ENCODE data around the gene TDP2. TPM values are rescaled to one million over a fixed set of nuclear protein-coding genes. Genes with fewer than 3 reads are reported as not detected.

TDP2 gene
- 33.0 TPM for total RNA-seq
- polyA plus RNA-seq (ENCODE audit: insufficient read depth, low read depth, low replicate concordance), result 82.9 TPM
- long read RNA-seq, donor 1, transcript TDP2-202 (7 exons, 2,071 nt), result major isoform, 7 of 8 reads
- long read RNA-seq, donor 1, partial matches to known transcripts, result 0 of 8 reads
- long read RNA-seq, donor 1, other reads (novel, unspliced or antisense), result 0 of 8 reads
- long read RNA-seq, donor 2, transcript TDP2-202 (7 exons, 2,071 nt), result major isoform, 12 of 19 reads
- long read RNA-seq, donor 2, partial matches to known transcripts, result 6 of 19 reads
- long read RNA-seq, donor 2, other reads (novel, unspliced or antisense), result 0 of 19 reads
- long read RNA-seq, donor 3, transcript TDP2-202 (7 exons, 2,071 nt), result major isoform, 8 of 18 reads
- long read RNA-seq, donor 3, partial matches to known transcripts, result 5 of 18 reads
- long read RNA-seq, donor 3, other reads (novel, unspliced or antisense), result 0 of 18 reads
- long read RNA-seq, donor 4, transcript TDP2-202 (7 exons, 2,071 nt), result major isoform, 7 of 9 reads
- long read RNA-seq, donor 4, partial matches to known transcripts, result 0 of 9 reads
- long read RNA-seq, donor 4, other reads (novel, unspliced or antisense), result 0 of 9 reads
- long read RNA-seq, donor 5, result 0 reads
- long read RNA-seq, donor 6, transcript TDP2-202 (7 exons, 2,071 nt), result major isoform, 18 of 34 reads
- long read RNA-seq, donor 6, partial matches to known transcripts, result 13 of 34 reads
- long read RNA-seq, donor 6, other reads (novel, unspliced or antisense), result 0 of 34 reads
- long read RNA-seq, donor 7, transcript TDP2-202 (7 exons, 2,071 nt), result major isoform, 16 of 23 reads
- long read RNA-seq, donor 7, partial matches to known transcripts, result 3 of 23 reads
- long read RNA-seq, donor 7, other reads (novel, unspliced or antisense), result 3 of 23 reads
- long read RNA-seq, donor 8, transcript TDP2-202 (7 exons, 2,071 nt), result major isoform, 7 of 16 reads
- long read RNA-seq, donor 8, partial matches to known transcripts, result 7 of 16 reads
- long read RNA-seq, donor 8, other reads (novel, unspliced or antisense), result 0 of 16 reads
- long read RNA-seq, donor 9, transcript TDP2-202 (7 exons, 2,071 nt), result major isoform, 6 of 8 reads
- long read RNA-seq, donor 9, partial matches to known transcripts, result 0 of 8 reads
- long read RNA-seq, donor 9, other reads (novel, unspliced or antisense), result 0 of 8 reads
- long read RNA-seq, donor 10, transcript TDP2-202 (7 exons, 2,071 nt), result major isoform, 10 of 168 reads
- long read RNA-seq, donor 10, partial matches to known transcripts, result 54 of 168 reads
- long read RNA-seq, donor 10, other reads (novel, unspliced or antisense), result 104 of 168 reads

- TF ChIP-seq, protein P1, sequence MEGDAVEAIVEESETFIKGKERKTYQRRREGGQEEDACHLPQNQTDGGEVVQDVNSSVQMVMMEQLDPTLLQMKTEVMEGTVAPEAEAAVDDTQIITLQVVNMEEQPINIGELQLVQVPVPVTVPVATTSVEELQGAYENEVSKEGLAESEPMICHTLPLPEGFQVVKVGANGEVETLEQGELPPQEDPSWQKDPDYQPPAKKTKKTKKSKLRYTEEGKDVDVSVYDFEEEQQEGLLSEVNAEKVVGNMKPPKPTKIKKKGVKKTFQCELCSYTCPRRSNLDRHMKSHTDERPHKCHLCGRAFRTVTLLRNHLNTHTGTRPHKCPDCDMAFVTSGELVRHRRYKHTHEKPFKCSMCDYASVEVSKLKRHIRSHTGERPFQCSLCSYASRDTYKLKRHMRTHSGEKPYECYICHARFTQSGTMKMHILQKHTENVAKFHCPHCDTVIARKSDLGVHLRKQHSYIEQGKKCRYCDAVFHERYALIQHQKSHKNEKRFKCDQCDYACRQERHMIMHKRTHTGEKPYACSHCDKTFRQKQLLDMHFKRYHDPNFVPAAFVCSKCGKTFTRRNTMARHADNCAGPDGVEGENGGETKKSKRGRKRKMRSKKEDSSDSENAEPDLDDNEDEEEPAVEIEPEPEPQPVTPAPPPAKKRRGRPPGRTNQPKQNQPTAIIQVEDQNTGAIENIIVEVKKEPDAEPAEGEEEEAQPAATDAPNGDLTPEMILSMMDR (IDR thresholded peaks at IDR 0.05; ENCODE audit: borderline replicate concordance, extremely low read depth, insufficient read depth), result no peak
- H3K9ac ChIP-seq (ENCODE audit: low read length in 3 of 3), result peak within 1 kb of the TSS; percentile 92 to 98 (median 96)
- H3K36me3 ChIP-seq (ENCODE audit: control insufficient read depth in 2 of 3, insufficient read depth in 3 of 3, low read length in 3 of 3), result peaks cover 0 to 10% (median 8%) of the 10 kb centered on the region in 3 donors
- peak within 1 kb of the TSS; percentile 86 to 95 for H3K27ac ChIP-seq (ENCODE audit: low read depth in 2 of 2, low read length in 2 of 2)
- intact Hi-C loops (cut with DNase I), result no loop called here
- peak; percentile 98 to 99 (median 98) for DNase-seq
- H3K9me3 ChIP-seq (ENCODE audit: control insufficient read depth in 2 of 3, insufficient read depth in 1 of 3, low read length in 3 of 3), result peaks cover 0 to 3% (median 0%) of the 10 kb centered on the region in 3 donors
- H3K27me3 ChIP-seq (ENCODE audit: control insufficient read depth, insufficient read depth, low read length), result no peaks in the 10 kb centered on the region
- peak within 1 kb of the TSS; percentile 99 to 100 (median 99) for H3K4me3 ChIP-seq (ENCODE audit: low read length in 3 of 3)
- FAIRE-seq, result no peak
- peaks cover 3 to 21% (median 15%) of the 10 kb centered on the region in 3 donors for H3K4me1 ChIP-seq (ENCODE audit: control insufficient read depth in 2 of 3, insufficient read depth in 2 of 3, low read depth in 1 of 3, low read length in 3 of 3)
Observed at GRCh38 chr6:24666641-24667377, at the start of gene TDP2, which contains the start of gene ACOT13. Gene TDP2 (minus strand): TSS chr6:24666899. CDS start chr6:24666862, 37 bp downstream. Gene ACOT13 (plus strand): TSS chr6:24667077. CDS start chr6:24667264, 187 bp downstream.

DNA sequence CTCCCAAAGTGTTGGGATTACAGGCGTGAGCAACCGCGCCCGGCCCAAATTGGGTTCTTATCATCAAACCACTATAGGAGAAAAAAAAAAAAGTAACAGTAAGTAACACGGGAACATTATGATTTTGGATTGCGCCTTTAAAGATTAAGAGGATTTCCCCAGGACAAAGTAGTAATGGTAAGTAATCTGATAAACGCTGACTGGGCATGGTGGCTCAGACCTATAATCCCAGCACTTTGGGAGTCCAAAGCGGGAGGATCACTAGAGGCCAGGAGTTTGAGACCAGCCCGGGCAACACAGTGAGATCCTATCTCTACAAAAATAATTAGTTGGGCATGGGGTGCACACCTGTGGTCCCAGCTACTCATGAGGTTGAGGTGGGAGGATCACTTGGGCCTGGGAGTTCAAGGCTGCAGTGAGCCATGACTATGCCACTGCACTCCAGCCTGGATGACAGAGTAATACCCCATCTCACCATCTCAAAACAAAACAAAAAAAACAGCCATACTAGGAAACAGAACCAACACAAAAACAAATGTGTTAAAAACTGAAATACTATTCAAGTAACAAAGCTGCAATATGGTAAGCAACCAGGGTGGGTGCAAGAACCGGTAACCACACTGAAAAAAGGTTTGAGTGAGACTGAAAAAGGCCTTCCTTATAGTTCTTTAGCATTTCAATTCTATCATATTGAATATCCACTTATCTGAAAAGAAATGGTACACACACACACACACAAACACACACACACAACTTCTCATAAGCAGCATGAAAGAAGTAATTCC lies 44.0 kb upstream of the TDP2 start:
- intact Hi-C loops (cut with DNase I), result no loop called here
- H3K27me3 ChIP-seq (ENCODE audit: control insufficient read depth, insufficient read depth, low read length), result no peaks in the 10 kb centered on the region
- H3K4me3 ChIP-seq (ENCODE audit: low read length in 3 of 3), result no peak overlapping the region
- no peak for FAIRE-seq
- no peak overlapping the region for H3K27ac ChIP-seq (ENCODE audit: low read depth in 2 of 2, low read length in 2 of 2)
- H3K9ac ChIP-seq (ENCODE audit: low read length in 3 of 3), result no peak overlapping the region
- DNase-seq, result no peak
- peaks cover 11 to 82% (median 39%) of the 10 kb centered on the region in 3 donors for H3K36me3 ChIP-seq (ENCODE audit: control insufficient read depth in 2 of 3, insufficient read depth in 3 of 3, low read length in 3 of 3)
- TF ChIP-seq, protein P1 (IDR thresholded peaks at IDR 0.05; ENCODE audit: borderline replicate concordance, extremely low read depth, insufficient read depth), result no peak
- no peaks in the 10 kb centered on the region for H3K9me3 ChIP-seq (ENCODE audit: control insufficient read depth in 2 of 3, insufficient read depth in 1 of 3, low read length in 3 of 3)
- H3K4me1 ChIP-seq (ENCODE audit: control insufficient read depth in 2 of 3, insufficient read depth in 2 of 3, low read depth in 1 of 3, low read length in 3 of 3), result peaks cover 0 to 6% (median 0%) of the 10 kb centered on the region in 3 donors

All from kidney (tissue), 22 donors.